ENCODE measurements around the gene SERPINB1.

The SERPINB1 gene

DNA sequence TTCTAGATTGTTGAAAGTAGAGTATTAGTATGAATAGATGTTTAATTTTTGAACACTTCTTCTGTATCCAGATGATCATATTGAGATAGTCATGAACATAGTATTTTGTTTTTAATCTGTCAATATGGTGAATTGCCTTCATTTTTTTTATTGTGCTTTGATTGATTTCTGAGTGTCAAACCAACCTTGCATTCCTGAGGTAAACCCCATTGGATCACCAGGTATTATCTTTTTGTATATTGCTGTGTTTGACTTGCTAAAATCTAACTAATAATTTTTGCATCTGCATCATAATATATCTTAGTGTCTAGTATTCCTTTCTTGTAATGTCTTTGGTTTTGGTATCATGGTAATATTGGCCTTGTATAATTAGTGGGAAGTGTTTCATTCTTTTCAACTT is 25.5 kb downstream of the SERPINB1 start:
- TF ChIP-seq, protein P1, sequence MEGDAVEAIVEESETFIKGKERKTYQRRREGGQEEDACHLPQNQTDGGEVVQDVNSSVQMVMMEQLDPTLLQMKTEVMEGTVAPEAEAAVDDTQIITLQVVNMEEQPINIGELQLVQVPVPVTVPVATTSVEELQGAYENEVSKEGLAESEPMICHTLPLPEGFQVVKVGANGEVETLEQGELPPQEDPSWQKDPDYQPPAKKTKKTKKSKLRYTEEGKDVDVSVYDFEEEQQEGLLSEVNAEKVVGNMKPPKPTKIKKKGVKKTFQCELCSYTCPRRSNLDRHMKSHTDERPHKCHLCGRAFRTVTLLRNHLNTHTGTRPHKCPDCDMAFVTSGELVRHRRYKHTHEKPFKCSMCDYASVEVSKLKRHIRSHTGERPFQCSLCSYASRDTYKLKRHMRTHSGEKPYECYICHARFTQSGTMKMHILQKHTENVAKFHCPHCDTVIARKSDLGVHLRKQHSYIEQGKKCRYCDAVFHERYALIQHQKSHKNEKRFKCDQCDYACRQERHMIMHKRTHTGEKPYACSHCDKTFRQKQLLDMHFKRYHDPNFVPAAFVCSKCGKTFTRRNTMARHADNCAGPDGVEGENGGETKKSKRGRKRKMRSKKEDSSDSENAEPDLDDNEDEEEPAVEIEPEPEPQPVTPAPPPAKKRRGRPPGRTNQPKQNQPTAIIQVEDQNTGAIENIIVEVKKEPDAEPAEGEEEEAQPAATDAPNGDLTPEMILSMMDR (IDR thresholded peaks at IDR 0.05; ENCODE audit: low read depth, low read length), result no peak
- no peak for DNase-seq
- H3K27me3 ChIP-seq (ENCODE audit: insufficient read depth, low read depth, severe bottlenecking), result no peaks in the 10 kb centered on the region
- no peak overlapping the region for H3K4me3 ChIP-seq (ENCODE audit: low read depth, low read length)
- H3K9me3 ChIP-seq (ENCODE audit: severe bottlenecking), result peaks cover 6% of the 10 kb centered on the region
- H3K36me3 ChIP-seq, result no peaks in the 10 kb centered on the region
- H3K27ac ChIP-seq, result no peak overlapping the region

DNA sequence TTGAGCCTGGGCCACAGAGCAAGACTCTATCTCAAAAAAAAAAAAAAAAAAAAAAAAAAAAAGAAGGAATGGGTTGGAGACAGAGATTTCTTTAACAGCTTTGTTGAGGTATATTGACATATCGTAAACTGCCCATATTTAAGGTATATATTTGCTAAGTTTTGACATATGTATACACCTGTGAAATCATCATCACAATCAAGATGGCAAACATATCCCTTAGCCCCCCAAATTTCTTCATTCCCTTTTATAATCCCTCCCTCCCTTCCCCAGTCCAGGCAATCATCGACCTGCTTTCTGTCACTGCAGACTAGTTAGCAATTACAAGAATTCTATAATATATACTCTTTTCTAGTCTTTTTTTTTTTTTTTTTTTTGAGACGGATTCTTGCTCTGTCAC is 29.0 kb downstream of the SERPINB1 start:
- TF ChIP-seq, protein P1 (IDR thresholded peaks at IDR 0.05; ENCODE audit: low read depth, low read length), result no peak
- no peak for DNase-seq
- no peak overlapping the region for H3K4me3 ChIP-seq (ENCODE audit: low read depth, low read length)

DNA sequence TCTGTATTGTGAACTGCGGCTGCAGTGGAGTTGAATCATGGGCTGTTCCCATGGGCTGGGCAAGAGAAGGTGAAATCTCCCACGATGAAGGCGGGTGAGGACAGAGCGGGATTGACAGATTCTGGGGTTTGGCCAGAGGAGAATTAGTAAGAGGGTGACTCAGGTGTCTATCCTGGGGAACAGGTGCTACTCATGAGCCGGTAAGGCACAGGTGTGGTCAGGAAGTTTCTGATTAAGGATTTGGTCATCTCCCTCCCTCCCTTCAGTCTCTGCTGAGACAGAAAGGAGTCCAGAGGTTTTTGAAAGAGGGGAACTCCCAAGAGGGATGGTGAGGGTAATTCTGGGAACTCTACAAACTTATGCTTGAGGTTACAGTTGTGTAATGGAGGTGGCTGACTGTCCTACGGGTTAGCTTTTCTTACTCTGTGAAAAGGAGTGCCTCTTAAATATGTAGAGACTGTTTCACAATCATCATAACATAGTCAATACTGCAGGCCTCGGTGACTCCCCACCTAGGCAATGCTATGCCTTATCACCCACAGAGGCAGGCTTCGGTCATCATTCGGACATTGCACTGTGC is 31.5 kb downstream of the SERPINB1 start:
- H3K36me3 ChIP-seq, result no peaks in the 10 kb centered on the region
- no peak overlapping the region for H3K4me3 ChIP-seq (ENCODE audit: low read depth, low read length)
- DNase-seq, result no peak
- H3K27ac ChIP-seq, result no peak overlapping the region
- H3K9me3 ChIP-seq (ENCODE audit: severe bottlenecking), result no peaks in the 10 kb centered on the region
- TF ChIP-seq, protein P1 (IDR thresholded peaks at IDR 0.05; ENCODE audit: low read depth, low read length), result no peak
- no peaks in the 10 kb centered on the region for H3K27me3 ChIP-seq (ENCODE audit: insufficient read depth, low read depth, severe bottlenecking)

More for the DNA sequence above, 29.0 kb downstream of the SERPINB1 start:
- H3K27me3 ChIP-seq (ENCODE audit: insufficient read depth, low read depth, severe bottlenecking), result no peaks in the 10 kb centered on the region
- H3K36me3 ChIP-seq, result no peaks in the 10 kb centered on the region
- H3K9me3 ChIP-seq (ENCODE audit: severe bottlenecking), result peaks cover 6% of the 10 kb centered on the region
- H3K27ac ChIP-seq, result no peak overlapping the region

DNA sequence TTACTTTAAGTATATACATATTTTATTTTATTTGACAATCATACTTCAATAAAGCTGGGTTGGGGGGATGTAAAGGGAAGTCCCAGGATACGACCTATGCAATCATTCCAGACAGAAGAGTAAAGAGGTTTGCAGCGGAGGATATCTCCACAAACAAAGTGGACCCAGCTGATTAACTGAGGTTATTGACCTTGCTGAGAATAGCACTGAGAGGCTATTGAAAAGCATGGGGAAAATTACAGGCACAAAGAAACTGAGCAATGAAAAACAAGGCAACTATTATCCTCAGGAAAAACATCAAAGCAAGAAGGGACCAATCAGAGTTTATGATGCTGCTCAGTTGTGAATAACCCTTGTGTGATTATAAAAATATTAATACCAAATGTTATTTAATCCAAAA is 32.6 kb downstream of the SERPINB1 start:
- Histone ChIP-seq H3K27ac (no peak overlapping the region), H3K4me3 (ENCODE audit: low read depth, low read length) (no peak overlapping the region), H3K9me3 (ENCODE audit: severe bottlenecking) (no peaks in the 10 kb centered on the region), H3K36me3 (no peaks in the 10 kb centered on the region), H3K27me3 (ENCODE audit: insufficient read depth, low read depth, severe bottlenecking) (no peaks in the 10 kb centered on the region)
- DNase-seq, result no peak
- TF ChIP-seq, protein P1 (IDR thresholded peaks at IDR 0.05; ENCODE audit: low read depth, low read length), result no peak

DNA sequence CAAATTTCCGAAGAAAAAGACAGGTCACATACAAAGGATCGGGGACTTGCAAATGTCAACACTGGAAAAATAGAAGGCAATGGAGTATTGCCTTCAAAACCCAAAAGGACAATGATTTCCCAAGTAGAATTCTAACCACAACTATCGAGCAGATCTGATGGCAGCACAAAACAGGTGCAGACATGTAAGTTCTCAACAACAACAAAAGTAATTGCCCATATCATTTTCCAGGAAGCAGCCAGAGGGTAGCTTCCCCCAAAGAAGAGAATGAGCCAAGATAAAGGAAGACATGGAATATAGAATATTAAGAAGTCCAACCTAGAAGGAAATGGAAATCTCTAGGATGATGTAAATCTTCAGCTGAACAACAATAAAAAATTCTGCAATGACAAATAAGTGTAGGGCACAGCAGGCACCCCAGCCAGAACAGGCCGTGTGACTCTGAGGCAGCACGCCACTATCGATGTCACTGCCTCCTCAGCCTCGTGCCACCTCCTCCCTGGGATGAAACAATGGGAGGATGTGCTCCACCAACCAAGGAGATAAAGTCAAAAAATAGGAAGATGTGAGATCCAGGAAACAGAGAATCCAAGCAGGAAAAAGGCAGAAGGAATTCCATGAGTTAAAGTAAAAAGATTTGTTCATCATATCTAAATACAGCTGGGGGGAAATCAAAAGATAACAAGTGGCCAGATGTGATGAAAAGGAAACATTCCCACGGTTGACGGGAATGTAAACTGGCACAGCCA is 34.1 kb downstream of the SERPINB1 start:
- H3K27ac ChIP-seq, result no peak overlapping the region
- no peaks in the 10 kb centered on the region for H3K36me3 ChIP-seq
- H3K9me3 ChIP-seq (ENCODE audit: severe bottlenecking), result no peaks in the 10 kb centered on the region
- no peak overlapping the region for H3K4me3 ChIP-seq (ENCODE audit: low read depth, low read length)
- TF ChIP-seq, protein P1 (IDR thresholded peaks at IDR 0.05; ENCODE audit: low read depth, low read length), result no peak
- DNase-seq, result no peak
- no peaks in the 10 kb centered on the region for H3K27me3 ChIP-seq (ENCODE audit: insufficient read depth, low read depth, severe bottlenecking)
